SK-N-SH (cell line): ENCODE measurements around the gene POLE3. TPM values are rescaled to one million over a fixed set of nuclear protein-coding genes. Genes with fewer than 3 reads are reported as not detected.

Source experiments
- CTCF ChIA-PET: fragments of 300-600, 350-600 bp; formaldehyde crosslinking; extraction: SDS; loops from one replicate; lab custom pipeline; 2021; lab: Yijun Ruan, JAX
- POLR2A ChIA-PET: fragments of 350-600 bp; sonication (Branson Sonifier 250); formaldehyde crosslinking; extraction: SDS; loops from one replicate; lab custom pipeline; 2020; ENCODE audit warnings: antibody characterized with exemption, inconsistent platforms; lab: Yijun Ruan, JAX
- DNase-seq: peaks from one replicate; pipeline ENCODE4 v3.0.0; 2012
- H2AFZ ChIP-seq: fragments of 200-600 bp; sonication (generic); 2 replicates; pipeline ENCODE4 v1.8.1; 2016; ENCODE audit warnings: antibody characterized with exemption, mild to moderate bottlenecking, low read depth
- H3F3A ChIP-seq: fragments of 200-600 bp; sonication (generic); replicated peaks from 2 replicates; pipeline ENCODE3; 2016; ENCODE audit warnings: antibody characterized with exemption, mild to moderate bottlenecking; ENCODE audit not compliant: insufficient read depth
- H3K27ac ChIP-seq, 2 experiments: fragments of 200-500 bp in 1 of 2; fragments of 200-600 bp in 1 of 2; sonication (Bioruptor generic) in 1 of 2; sonication (generic), shearing (Covaris generic) in 1 of 2; 2 replicates each; pipeline versions ENCODE4 v1.5.1 to v1.6.1; 2014 to 2016; ENCODE audit warnings: low read depth in 2 of 2, inconsistent platforms in 1 of 2, low read length in 1 of 2, mild to moderate bottlenecking in 1 of 2, mixed read lengths in 1 of 2
- H3K27me3 ChIP-seq: fragments of 200-600 bp; sonication (generic), shearing (Covaris generic); 2 replicates; pipeline ENCODE4 v1.6.1; 2016; ENCODE audit warnings: mixed run types; ENCODE audit not compliant: insufficient read depth
- H3K36me3 ChIP-seq, 2 experiments: fragments of 200-500 bp in 1 of 2; fragments of 200-600 bp in 1 of 2; sonication (Bioruptor generic) in 1 of 2; sonication (generic) in 1 of 2; replicated peaks in 1 of 2; 2 replicates each; pipeline versions ENCODE3 to v1.5.1; 2014 to 2016; ENCODE audit warnings: low read length in 1 of 2, mild to moderate bottlenecking in 1 of 2; ENCODE audit not compliant: insufficient read depth in 2 of 2, control insufficient read depth in 1 of 2
- H3K4me1 ChIP-seq, 2 experiments: fragments of 200-500 bp in 1 of 2; fragments of 200-600 bp in 1 of 2; sonication (Bioruptor generic) in 1 of 2; sonication (generic), shearing (Covaris generic) in 1 of 2; 2 replicates each; pipeline versions ENCODE4 v1.5.1 to v1.6.1; 2014 to 2016; ENCODE audit warnings: low read depth in 1 of 2, low read length in 1 of 2, mixed run types in 1 of 2; ENCODE audit not compliant: insufficient read depth in 2 of 2, control insufficient read depth in 1 of 2
- H3K4me2 ChIP-seq: fragments of 200-600 bp; sonication (generic), shearing (Covaris generic); 2 replicates; pipeline ENCODE4 v1.6.1; 2017; ENCODE audit warnings: mixed run types
- H3K4me3 ChIP-seq, 2 experiments: fragments of 200-500 bp in 1 of 2; fragments of 200-600 bp in 1 of 2; sonication (Bioruptor generic) in 1 of 2; sonication (generic), shearing (Covaris generic) in 1 of 2; 2 replicates each; pipeline versions ENCODE4 v1.5.1 to v1.8.1; 2014 to 2016; ENCODE audit warnings: low read depth in 2 of 2, inconsistent platforms in 1 of 2, low read length in 1 of 2, mild to moderate bottlenecking in 1 of 2, mixed read lengths in 1 of 2, moderate library complexity in 1 of 2
- H3K79me2 ChIP-seq: fragments of 200-600 bp; sonication (generic); 2 replicates; pipeline ENCODE4 v1.8.1; 2017; ENCODE audit warnings: mild to moderate bottlenecking; ENCODE audit not compliant: insufficient read depth
- H3K9ac ChIP-seq: fragments of 200-600 bp; sonication (generic); 2 replicates; pipeline ENCODE4 v1.6.1; 2017; ENCODE audit warnings: mixed run types
- H3K9me2 ChIP-seq: fragments of 200-600 bp; sonication (generic); 2 replicates; pipeline ENCODE4 v1.6.1; 2017; ENCODE audit warnings: mixed run types
- H3K9me3 ChIP-seq: fragments of 200-600 bp; sonication (generic); 2 replicates; pipeline ENCODE4 v1.6.1; 2017; ENCODE audit warnings: mixed run types, mild to moderate bottlenecking, moderate library complexity
- H4K20me1 ChIP-seq: fragments of 200-600 bp; sonication (generic); 2 replicates; pipeline ENCODE4 v1.6.1; 2017; ENCODE audit warnings: mild to moderate bottlenecking, mixed run types; ENCODE audit not compliant: insufficient read depth
- CHD2 ChIP-seq: fragments of 150-350 bp; IDR thresholded peaks from 2 replicates; pipeline ENCODE4 v1.6.1; 2018; ENCODE audit warnings: low read length; ENCODE audit not compliant: partially characterized antibody
- EP300 ChIP-seq, 2 experiments: IDR thresholded peaks; 2 replicates each; pipeline versions ENCODE4 v1.4.0 to v1.6.1; 2012; ENCODE audit warnings: borderline replicate concordance in 1 of 2, low read depth in 1 of 2, low read length in 1 of 2
- EZH2phosphoT487 ChIP-seq: fragments of 200-600 bp; sonication (generic); IDR thresholded peaks from 2 replicates; pipeline ENCODE4 v1.6.1; 2017; ENCODE audit warnings: low read depth, mixed run types, mild to moderate bottlenecking, antibody characterized with exemption, moderate library complexity, borderline replicate concordance
- FOSL2 ChIP-seq: IDR thresholded peaks from 2 replicates; pipeline ENCODE4 v1.4.0; 2012; ENCODE audit warnings: low read depth, mild to moderate bottlenecking, moderate library complexity, borderline replicate concordance
- FOXJ3 ChIP-seq: sonication (generic); formaldehyde crosslinking; IDR thresholded peaks from 2 replicates; pipeline ENCODE4 v1.5.1; 2020; ENCODE audit warnings: mild to moderate bottlenecking, missing genetic modification reagents
- FOXM1 ChIP-seq: IDR thresholded peaks from 2 replicates; pipeline ENCODE4 v1.4.0; 2012; ENCODE audit warnings: low read depth, mild to moderate bottlenecking
- GATA2 ChIP-seq: sonication (generic); formaldehyde crosslinking; IDR thresholded peaks from 2 replicates; pipeline ENCODE4 v1.5.0; 2020; ENCODE audit warnings: mild to moderate bottlenecking, missing genetic modification reagents
- IRF3 ChIP-seq: fragments of 150-350 bp; IDR thresholded peaks from 2 replicates; pipeline ENCODE4 v1.6.1; 2016; ENCODE audit warnings: mild to moderate bottlenecking, low read depth, low read length
- JUND ChIP-seq: IDR thresholded peaks from 2 replicates; pipeline ENCODE4 v1.4.0; 2012
- MAX ChIP-seq: IDR thresholded peaks from 2 replicates; pipeline ENCODE4 v1.4.0; 2012; ENCODE audit warnings: low read depth
- MEF2A ChIP-seq: IDR thresholded peaks from 2 replicates; pipeline ENCODE4 v1.4.0; 2012; ENCODE audit warnings: low read depth, borderline replicate concordance
- MXI1 ChIP-seq: IDR thresholded peaks from 2 replicates; pipeline ENCODE4 v1.6.1; 2012; ENCODE audit warnings: mild to moderate bottlenecking, low read depth, low read length, improper control_type of control experiment
- NFIC ChIP-seq: IDR thresholded peaks from 2 replicates; pipeline ENCODE4 v1.4.0; 2012; ENCODE audit warnings: borderline replicate concordance
- NRF1 ChIP-seq: IDR thresholded peaks from 2 replicates; pipeline ENCODE4 v1.6.1; 2012; ENCODE audit warnings: low read depth, mild to moderate bottlenecking, low read length
- PBX3 ChIP-seq: IDR thresholded peaks from 2 replicates; pipeline ENCODE4; 2012
- POLR2AphosphoS5 ChIP-seq: IDR thresholded peaks from 2 replicates; pipeline ENCODE4 v1.6.1; 2012; ENCODE audit warnings: low read depth, low read length
- RFX5 ChIP-seq: IDR thresholded peaks from 2 replicates; pipeline ENCODE4 v1.6.1; 2012; ENCODE audit warnings: mild to moderate bottlenecking, improper control_type of control experiment, low read length
- SIN3A ChIP-seq: IDR thresholded peaks from 2 replicates; pipeline ENCODE4 v1.6.1; 2012; ENCODE audit warnings: low read depth, mild to moderate bottlenecking, low read length, moderate library complexity, borderline replicate concordance
- SMC3 ChIP-seq: IDR thresholded peaks from 2 replicates; pipeline ENCODE4 v1.6.1; 2012; ENCODE audit warnings: low read depth, low read length, improper control_type of control experiment
- TAF1 ChIP-seq: IDR thresholded peaks from 2 replicates; pipeline ENCODE4 v1.6.1; 2012; ENCODE audit warnings: low read depth, mild to moderate bottlenecking, low read length, moderate library complexity, borderline replicate concordance
- TCF12 ChIP-seq: IDR thresholded peaks from 2 replicates; pipeline ENCODE4 v1.4.0; 2012
- USF2 ChIP-seq: fragments of 150-350 bp; IDR thresholded peaks from 2 replicates; pipeline ENCODE4 v1.6.1; 2017; ENCODE audit warnings: antibody characterized with exemption, low read length, low read depth, borderline replicate concordance
- YY1 ChIP-seq: IDR thresholded peaks from 2 replicates; pipeline ENCODE4 v1.4.0; 2012; ENCODE audit warnings: low read depth, mild to moderate bottlenecking
- ZBTB33 ChIP-seq: IDR thresholded peaks from 2 replicates; pipeline ENCODE4 v1.4.0; 2012; ENCODE audit warnings: low read depth, borderline replicate concordance
- WGBS: methylation state at CpG from one replicate; pipeline ENCODE4 v1.1.6; 2017; ENCODE audit warnings: low lambda C conversion rate; 5-methylcytosine and 5-hydroxymethylcytosine counted together
- polyA plus RNA-seq, 3 experiments: library from polyadenylated mRNA; depleted of rRNA; stranded (reverse); fragments of >200 nt; gene quantifications; 2 replicates each; pipeline ENCODE4 v1.2.3, GENCODE V29; 2012
- TF ChIP-seq, protein P1 (sequence below): fragments of 200-600 bp; sonication (generic); IDR thresholded peaks from 2 replicates; pipeline ENCODE4 v1.6.1; 2017; ENCODE audit warnings: antibody characterized with exemption, mild to moderate bottlenecking, moderate library complexity

The POLE3 gene
- polyA plus RNA-seq, 1 of the 3 experiments (the other 2 are of a cell fraction): 40.1 TPM

- ChIA-PET CTCF (interaction anchor here (0.9 to 1.1 kb wide), 2 partner anchors 25 to 58 kb away, joined by 3 read pairs; no protein-coding TSS in a partner anchor), POLR2A (interaction anchor here (0.9 to 1.0 kb wide), 2 partner anchors 33 to 36 kb away, joined by 4 to 6 read pairs; partner anchors contain the start of genes C9orf43 and POLE3)
- Histone ChIP-seq H3K9me2 (no peaks in the 10 kb centered on the region), H3K36me3 (peaks cover 0 to 14% of the 10 kb centered on the region in 2 experiments), H3K4me3 (peak within 1 kb of the TSS; percentile 65 to 74), H3K27ac (peak within 1 kb of the TSS in 1 of 2 experiments; percentile 35; a peak in 1 of 4 replicates), H3K9ac (peak within 1 kb of the TSS; percentile 78), H3K4me1 (peaks cover 0 to 2% of the 10 kb centered on the region in 2 experiments; a peak in 1 of 4 replicates), H3K9me3 (no peaks in the 10 kb centered on the region), H3K27me3 (no peaks in the 10 kb centered on the region), H4K20me1 (no peaks in the 10 kb centered on the region), H3K4me2 (peak within 1 kb of the TSS; percentile 90), H2AFZ (peak within 1 kb of the TSS; percentile 90), H3K79me2 (no peaks in the 10 kb centered on the region), H3F3A (no peaks in the 10 kb centered on the region)
- DNase-seq: peak; percentile 98
- WGBS: 6% methylated on average over 53 of the region's 74 CpGs
- TF ChIP-seq TAF1 (no peak), SMC3 (no peak), JUND (no peak), EZH2phosphoT487 (no peak), YY1 (no peak), RFX5 (no peak), TCF12 (no peak), ZBTB33 (no peak), IRF3 (no peak), NRF1 (peak; percentile 85), MEF2A (no peak), POLR2AphosphoS5 (peak; percentile 85), FOXJ3 (CRISPR knock-in tag) (no peak), NFIC (no peak), PBX3 (no peak), FOXM1 (no peak), MAX (no peak), MXI1 (peak; percentile 33; the same call in 1 of the 2 replicates), CHD2 (no peak), GATA2 (CRISPR knock-in tag) (no peak), SIN3A (no peak), EP300 (IDR thresholded peaks at IDR 0.05; ENCODE audit: borderline replicate concordance in 1 of 2, low read depth in 1 of 2, low read length in 1 of 2) (no peak), USF2 (no peak), FOSL2 (no peak)
- TF ChIP-seq, protein P1, sequence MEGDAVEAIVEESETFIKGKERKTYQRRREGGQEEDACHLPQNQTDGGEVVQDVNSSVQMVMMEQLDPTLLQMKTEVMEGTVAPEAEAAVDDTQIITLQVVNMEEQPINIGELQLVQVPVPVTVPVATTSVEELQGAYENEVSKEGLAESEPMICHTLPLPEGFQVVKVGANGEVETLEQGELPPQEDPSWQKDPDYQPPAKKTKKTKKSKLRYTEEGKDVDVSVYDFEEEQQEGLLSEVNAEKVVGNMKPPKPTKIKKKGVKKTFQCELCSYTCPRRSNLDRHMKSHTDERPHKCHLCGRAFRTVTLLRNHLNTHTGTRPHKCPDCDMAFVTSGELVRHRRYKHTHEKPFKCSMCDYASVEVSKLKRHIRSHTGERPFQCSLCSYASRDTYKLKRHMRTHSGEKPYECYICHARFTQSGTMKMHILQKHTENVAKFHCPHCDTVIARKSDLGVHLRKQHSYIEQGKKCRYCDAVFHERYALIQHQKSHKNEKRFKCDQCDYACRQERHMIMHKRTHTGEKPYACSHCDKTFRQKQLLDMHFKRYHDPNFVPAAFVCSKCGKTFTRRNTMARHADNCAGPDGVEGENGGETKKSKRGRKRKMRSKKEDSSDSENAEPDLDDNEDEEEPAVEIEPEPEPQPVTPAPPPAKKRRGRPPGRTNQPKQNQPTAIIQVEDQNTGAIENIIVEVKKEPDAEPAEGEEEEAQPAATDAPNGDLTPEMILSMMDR: no peak
Observed at GRCh38 chr9:113376634-113377567, 33.6 kb downstream of the POLE3 start, which contains the start of gene HDHD3. HDHD3 (minus strand) TSS chr9:113376986; CDS start chr9:113374354, 2,632 bp downstream.
